Ishikawa (cell line): ENCODE results near the gene PARVB.

Source experiments
- CEBPB ChIP-seq: IDR thresholded peaks from 2 replicates; pipeline ENCODE4 v1.6.1; 2012
- CREB1 ChIP-seq: IDR thresholded peaks from 2 replicates; pipeline ENCODE4 v1.6.1; 2012; ENCODE audit warnings: low read depth
- EGR1 ChIP-seq: IDR thresholded peaks from 2 replicates; pipeline ENCODE4 v1.6.1; 2012
- EP300 ChIP-seq: IDR thresholded peaks from 2 replicates; pipeline ENCODE4 v1.6.1; 2012; ENCODE audit warnings: borderline replicate concordance
- FOXM1 ChIP-seq: IDR thresholded peaks from 2 replicates; pipeline ENCODE4 v1.6.1; 2012; ENCODE audit warnings: low read depth, borderline replicate concordance
- NFIC ChIP-seq: IDR thresholded peaks from 2 replicates; pipeline ENCODE4 v1.6.1; 2012
- RAD21 ChIP-seq: IDR thresholded peaks from 2 replicates; pipeline ENCODE4 v1.6.1; 2012; ENCODE audit warnings: low read depth
- TAF1 ChIP-seq: IDR thresholded peaks from 2 replicates; pipeline ENCODE4 v1.6.1; 2012; ENCODE audit warnings: low read depth, mild to moderate bottlenecking
- TCF12 ChIP-seq: IDR thresholded peaks from 2 replicates; pipeline ENCODE4 v1.6.1; 2012; ENCODE audit warnings: low read depth
- TEAD4 ChIP-seq: IDR thresholded peaks from 2 replicates; pipeline ENCODE4 v1.6.1; 2012
- YY1 ChIP-seq: IDR thresholded peaks from 2 replicates; pipeline ENCODE4 v1.6.1; 2012; ENCODE audit warnings: low read depth
- ZBTB7A ChIP-seq: IDR thresholded peaks from 2 replicates; pipeline ENCODE4 v1.6.1; 2012; ENCODE audit warnings: low read depth
- TF ChIP-seq, protein P1 (sequence below): IDR thresholded peaks from 2 replicates; pipeline ENCODE4 v1.6.1; 2012
- TF ChIP-seq, protein P2 (sequence below): IDR thresholded peaks from 2 replicates; pipeline ENCODE4 v1.6.1; 2012
- TF ChIP-seq, protein P3 (sequence below): IDR thresholded peaks from 2 replicates; pipeline ENCODE4 v1.6.1; 2012; ENCODE audit warnings: low read depth, mild to moderate bottlenecking

Gene PARVB

DNA sequence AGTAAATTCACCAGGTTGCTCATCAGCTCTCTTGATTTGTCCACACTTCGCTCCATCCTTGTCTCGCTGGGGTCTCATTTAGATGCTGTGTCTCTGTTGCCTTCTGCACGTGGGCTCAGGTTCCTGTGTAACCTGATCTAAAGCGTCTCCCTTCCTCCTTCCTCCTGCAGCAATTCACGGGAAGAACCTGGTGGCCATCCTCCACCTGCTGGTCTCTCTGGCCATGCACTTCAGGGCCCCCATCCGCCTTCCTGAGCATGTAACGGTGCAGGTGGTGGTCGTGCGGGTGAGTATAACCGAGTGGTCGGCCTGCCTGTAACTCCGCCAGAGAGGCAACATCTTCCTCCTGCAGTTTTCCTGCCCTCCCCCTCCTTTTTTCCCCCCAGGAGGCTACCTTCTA is 108.6 kb downstream of the PARVB start:
- TF ChIP-seq RAD21: no peak

DNA sequence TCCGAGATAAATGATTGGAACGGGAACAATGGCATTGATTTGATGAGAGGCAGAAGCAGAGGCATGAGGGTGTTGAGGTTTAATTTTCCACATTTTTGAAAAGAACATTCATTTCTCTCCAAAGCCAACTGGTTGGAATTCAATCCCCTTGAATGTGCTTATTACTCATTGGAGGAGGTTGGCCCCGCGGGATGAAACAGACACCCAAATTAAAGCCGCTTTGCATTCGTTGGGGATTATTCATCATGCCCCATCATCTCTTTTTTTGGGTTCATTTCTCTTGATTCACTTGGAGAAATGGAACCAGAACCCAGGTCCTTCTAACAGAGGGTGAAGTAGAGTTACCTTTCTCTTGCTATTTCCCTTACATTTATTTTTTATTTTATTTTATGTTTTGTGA is 109.1 kb downstream of the PARVB start:
- TF ChIP-seq EP300 (no peak), TCF12 (no peak), ZBTB7A (no peak), EGR1 (no peak), RAD21 (no peak), TEAD4 (no peak), YY1 (no peak), CEBPB (no peak), NFIC (no peak), CREB1 (no peak), TAF1 (no peak), FOXM1 (no peak)
- TF ChIP-seq, protein P1, sequence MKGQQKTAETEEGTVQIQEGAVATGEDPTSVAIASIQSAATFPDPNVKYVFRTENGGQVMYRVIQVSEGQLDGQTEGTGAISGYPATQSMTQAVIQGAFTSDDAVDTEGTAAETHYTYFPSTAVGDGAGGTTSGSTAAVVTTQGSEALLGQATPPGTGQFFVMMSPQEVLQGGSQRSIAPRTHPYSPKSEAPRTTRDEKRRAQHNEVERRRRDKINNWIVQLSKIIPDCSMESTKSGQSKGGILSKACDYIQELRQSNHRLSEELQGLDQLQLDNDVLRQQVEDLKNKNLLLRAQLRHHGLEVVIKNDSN: no peak
- TF ChIP-seq, protein P2, sequence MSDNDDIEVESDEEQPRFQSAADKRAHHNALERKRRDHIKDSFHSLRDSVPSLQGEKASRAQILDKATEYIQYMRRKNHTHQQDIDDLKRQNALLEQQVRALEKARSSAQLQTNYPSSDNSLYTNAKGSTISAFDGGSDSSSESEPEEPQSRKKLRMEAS: no peak
- TF ChIP-seq, protein P3, sequence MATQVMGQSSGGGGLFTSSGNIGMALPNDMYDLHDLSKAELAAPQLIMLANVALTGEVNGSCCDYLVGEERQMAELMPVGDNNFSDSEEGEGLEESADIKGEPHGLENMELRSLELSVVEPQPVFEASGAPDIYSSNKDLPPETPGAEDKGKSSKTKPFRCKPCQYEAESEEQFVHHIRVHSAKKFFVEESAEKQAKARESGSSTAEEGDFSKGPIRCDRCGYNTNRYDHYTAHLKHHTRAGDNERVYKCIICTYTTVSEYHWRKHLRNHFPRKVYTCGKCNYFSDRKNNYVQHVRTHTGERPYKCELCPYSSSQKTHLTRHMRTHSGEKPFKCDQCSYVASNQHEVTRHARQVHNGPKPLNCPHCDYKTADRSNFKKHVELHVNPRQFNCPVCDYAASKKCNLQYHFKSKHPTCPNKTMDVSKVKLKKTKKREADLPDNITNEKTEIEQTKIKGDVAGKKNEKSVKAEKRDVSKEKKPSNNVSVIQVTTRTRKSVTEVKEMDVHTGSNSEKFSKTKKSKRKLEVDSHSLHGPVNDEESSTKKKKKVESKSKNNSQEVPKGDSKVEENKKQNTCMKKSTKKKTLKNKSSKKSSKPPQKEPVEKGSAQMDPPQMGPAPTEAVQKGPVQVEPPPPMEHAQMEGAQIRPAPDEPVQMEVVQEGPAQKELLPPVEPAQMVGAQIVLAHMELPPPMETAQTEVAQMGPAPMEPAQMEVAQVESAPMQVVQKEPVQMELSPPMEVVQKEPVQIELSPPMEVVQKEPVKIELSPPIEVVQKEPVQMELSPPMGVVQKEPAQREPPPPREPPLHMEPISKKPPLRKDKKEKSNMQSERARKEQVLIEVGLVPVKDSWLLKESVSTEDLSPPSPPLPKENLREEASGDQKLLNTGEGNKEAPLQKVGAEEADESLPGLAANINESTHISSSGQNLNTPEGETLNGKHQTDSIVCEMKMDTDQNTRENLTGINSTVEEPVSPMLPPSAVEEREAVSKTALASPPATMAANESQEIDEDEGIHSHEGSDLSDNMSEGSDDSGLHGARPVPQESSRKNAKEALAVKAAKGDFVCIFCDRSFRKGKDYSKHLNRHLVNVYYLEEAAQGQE: no peak

DNA sequence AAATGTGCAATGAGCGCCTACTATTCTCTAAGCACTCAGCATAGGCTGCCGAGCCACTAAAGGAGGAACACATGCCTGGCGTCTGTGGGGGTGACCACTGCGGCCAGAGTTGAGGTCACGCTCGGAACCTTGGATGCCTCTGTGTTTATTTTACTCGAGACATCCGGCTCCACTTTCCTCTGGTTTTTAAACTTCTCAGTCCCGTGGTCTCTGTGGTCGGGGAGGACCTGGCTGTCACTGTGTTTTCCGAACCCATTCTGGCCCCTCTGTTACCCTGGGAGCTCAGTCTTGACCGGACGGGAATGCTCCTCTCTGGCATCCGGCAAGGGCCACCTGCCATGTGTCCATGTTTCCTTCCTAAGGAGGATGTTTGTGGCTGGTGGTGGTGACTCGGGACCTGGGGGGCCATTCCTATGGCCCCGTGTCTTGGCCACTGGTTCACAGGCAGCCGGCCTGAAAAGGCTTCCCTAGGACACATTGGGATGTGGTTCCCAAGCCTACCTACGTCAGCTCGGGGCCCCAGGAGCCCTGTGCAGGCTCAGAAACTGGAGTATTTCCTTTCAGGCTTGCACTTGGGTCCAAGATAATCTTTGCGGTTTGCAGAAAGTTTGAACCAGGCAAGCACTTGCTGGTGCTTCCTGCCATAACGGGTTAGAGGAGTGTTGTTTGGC is 109.9 kb downstream of the PARVB start:
- TF ChIP-seq RAD21 (no peak), EP300 (no peak), YY1 (no peak), TEAD4 (no peak), CREB1 (no peak), EGR1 (no peak), TCF12 (no peak), CEBPB (no peak), NFIC (no peak), FOXM1 (no peak), ZBTB7A (no peak), TAF1 (no peak)
- TF ChIP-seq, protein P1: no peak
- TF ChIP-seq, protein P2: no peak
- TF ChIP-seq, protein P3: no peak

DNA sequence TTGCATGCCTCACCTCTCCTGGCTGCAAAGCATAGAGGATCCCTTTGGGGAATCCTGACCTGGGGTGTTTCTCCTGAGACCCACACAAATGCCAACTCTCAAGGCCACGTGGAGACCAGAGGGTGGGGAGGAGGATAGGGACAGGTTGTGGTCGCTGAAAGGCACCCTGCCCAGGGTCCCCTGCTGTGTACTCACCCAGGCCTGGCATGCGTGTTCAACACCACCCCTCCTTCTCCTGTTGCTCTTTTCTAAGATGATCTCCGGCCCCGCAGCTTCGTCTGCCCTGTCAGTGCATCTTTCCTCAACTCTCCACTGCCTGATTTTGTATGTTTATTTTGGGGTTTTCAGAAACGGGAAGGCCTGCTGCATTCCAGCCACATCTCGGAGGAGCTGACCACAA is 112.0 kb downstream of the PARVB start:
- no peak for TF ChIP-seq TCF12
- TF ChIP-seq CEBPB: no peak
- no peak for TF ChIP-seq YY1
- no peak for TF ChIP-seq EGR1
- no peak for TF ChIP-seq FOXM1
- TF ChIP-seq, protein P1: no peak
- TF ChIP-seq EP300: no peak
- TF ChIP-seq, protein P3: no peak
- no peak for TF ChIP-seq RAD21
